Upper lobe of left lung (tissue), 4 donors: ENCODE measurements around the gene CD164L2.
A peak's percentile ranks its signal among the peaks of the same experiment; 100 is the strongest.

Source experiments
- CTCF ChIP-seq, 6 experiments: fragments of 450-650 bp in 4 of 6; fragments of 200-600 bp in 2 of 6; sonication (generic) in 2 of 6; IDR thresholded peaks; one replicate each; pipeline ENCODE4 v1.5.1; 2016 to 2019; ENCODE audit warnings: antibody characterized with exemption in 6 of 6
- EP300 ChIP-seq, 4 donors: sonication (generic); formaldehyde crosslinking; IDR thresholded peaks; one replicate each; pipeline ENCODE4 v1.5.1; 2017; ENCODE audit warnings: antibody characterized with exemption in 4 of 4, control low read depth in 2 of 4

- TF ChIP-seq CTCF (IDR thresholded peaks at IDR 0.05) (peak; percentile 88 to 97 (median 93)), EP300 (IDR thresholded peaks at IDR 0.05) (no peak)
These were observed 12.5 kb upstream of the CD164L2 start for GRCh38 chr1:27395441-27396195.
